NCI-H510A (cell line): ENCODE data around the gene PRDX1.

Experiments used
- DNase-seq: peaks from one replicate; lab custom pipeline; 2025; lab: John Stamatoyannopoulos, UW

Gene PRDX1

GRCh38 chr1:45521413-45522323 lies at the start of gene PRDX1:
PRDX1 (minus strand) TSS chr1:45521884; CDS start chr1:45519043, 2,841 bp downstream.
- peak; percentile 89 for DNase-seq

- no peak for DNase-seq
Measured at GRCh38 chr1:45570631-45571030, 48.9 kb upstream of the PRDX1 start.

GRCh38 chr1:45569962-45570581 lies 48.4 kb upstream of the PRDX1 start:
- DNase-seq = no peak

- no peak for DNase-seq
Measured at GRCh38 chr1:45569571-45569961, 47.9 kb upstream of the PRDX1 start.

GRCh38 chr1:45568421-45568820 lies 46.7 kb upstream of the PRDX1 start:
- DNase-seq = no peak

- no peak for DNase-seq
Measured at GRCh38 chr1:45567911-45568310, 46.2 kb upstream of the PRDX1 start.

GRCh38 chr1:45566722-45567121 lies 45.0 kb upstream of the PRDX1 start:
- DNase-seq = no peak

- DNase-seq = no peak
Measured at GRCh38 chr1:45563843-45564242, 42.2 kb upstream of the PRDX1 start.

- DNase-seq = no peak
Measured at GRCh38 chr1:45557422-45557944, 35.8 kb upstream of the PRDX1 start.

GRCh38 chr1:45554198-45554597 lies 32.5 kb upstream of the PRDX1 start:
- DNase-seq = no peak

- peak; percentile 57 for DNase-seq
Measured at GRCh38 chr1:45552331-45552730, 30.6 kb upstream of the PRDX1 start.

- no peak for DNase-seq
Measured at GRCh38 chr1:45551684-45552083, 30.0 kb upstream of the PRDX1 start.

- DNase-seq = peak; percentile 88
Measured at GRCh38 chr1:45550401-45551351, 29.0 kb upstream of the PRDX1 start, which contains the start of gene AKR1A1. AKR1A1 (plus strand) TSS chr1:45550826; CDS start chr1:45561795, 10,969 bp downstream.

GRCh38 chr1:45545553-45546310 lies 24.0 kb upstream of the PRDX1 start:
- no peak for DNase-seq

- DNase-seq = no peak
Measured at GRCh38 chr1:45545019-45545493, 23.4 kb upstream of the PRDX1 start.

- DNase-seq = no peak
Measured at GRCh38 chr1:45544530-45544929, 22.8 kb upstream of the PRDX1 start.

- DNase-seq = no peak
Measured at GRCh38 chr1:45543581-45544417, 22.1 kb upstream of the PRDX1 start.

- no peak for DNase-seq
Measured at GRCh38 chr1:45542591-45542990, 20.9 kb upstream of the PRDX1 start.

GRCh38 chr1:45541193-45541592 lies 19.5 kb upstream of the PRDX1 start:
- DNase-seq = no peak

GRCh38 chr1:45536886-45537285 lies 15.2 kb upstream of the PRDX1 start:
- no peak for DNase-seq
